T-helper 2 cell treated with Interferon-gamma antibody and Interleukin-4, amounts not matched to agents 5 μg/mL and 100 μg/mL, for 36 hours (primary cell): ENCODE measurements around the gene PEAK1.

Experiments
- DNase-seq: peaks from one replicate; pipeline ENCODE4 v3.0.0; 2021; ENCODE audit warnings: low spot score
- H3K27ac Mint-ChIP-seq: one replicate; pipeline ENCODE4 v1.8.0; 2021; ENCODE audit warnings: mild to moderate bottlenecking, mixed read lengths
- H3K27me3 Mint-ChIP-seq: one replicate; pipeline ENCODE4 v1.8.0; 2021; ENCODE audit warnings: low read depth, mixed read lengths
- H3K36me3 Mint-ChIP-seq: one replicate; pipeline ENCODE4 v1.8.0; 2021; ENCODE audit warnings: low read depth, mixed read lengths
- H3K4me1 Mint-ChIP-seq: one replicate; pipeline ENCODE4 v1.8.0; 2021; ENCODE audit warnings: low read depth, mixed read lengths
- H3K4me3 Mint-ChIP-seq: one replicate; pipeline ENCODE4 v1.8.0; 2022; ENCODE audit warnings: mild to moderate bottlenecking, moderate library complexity, mixed read lengths
- H3K9me3 Mint-ChIP-seq: one replicate; pipeline ENCODE4 v1.8.0; 2021; ENCODE audit warnings: mixed read lengths

PEAK1 gene

DNA sequence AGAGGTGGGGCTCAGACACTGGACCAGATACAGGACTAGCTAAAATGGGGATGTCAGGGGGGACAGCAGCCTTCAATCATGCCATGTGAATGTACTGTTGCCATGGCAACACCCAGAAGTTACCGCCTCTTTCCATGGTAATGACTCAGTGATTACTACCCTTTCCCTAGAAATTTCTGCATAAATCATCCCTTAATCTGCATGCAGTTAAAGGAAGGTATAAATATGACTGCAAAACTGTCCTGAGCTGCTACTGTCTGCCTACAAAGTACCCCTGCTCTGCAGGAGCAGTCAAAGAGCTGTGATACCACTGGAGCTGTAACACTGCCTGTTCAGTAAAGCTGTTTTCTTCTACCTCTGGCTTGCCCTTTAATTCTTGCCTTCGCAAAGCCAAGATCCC is 168.2 kb downstream of the PEAK1 start:
- H3K9me3 Mint-ChIP-seq = no peaks in the 10 kb centered on the region
- H3K27ac Mint-ChIP-seq = no peak overlapping the region
- H3K4me1 Mint-ChIP-seq = no peaks in the 10 kb centered on the region
- peaks cover 2% of the 10 kb centered on the region for H3K36me3 Mint-ChIP-seq
- H3K4me3 Mint-ChIP-seq = no peak overlapping the region
- no peak for DNase-seq
- no peaks in the 10 kb centered on the region for H3K27me3 Mint-ChIP-seq

DNA sequence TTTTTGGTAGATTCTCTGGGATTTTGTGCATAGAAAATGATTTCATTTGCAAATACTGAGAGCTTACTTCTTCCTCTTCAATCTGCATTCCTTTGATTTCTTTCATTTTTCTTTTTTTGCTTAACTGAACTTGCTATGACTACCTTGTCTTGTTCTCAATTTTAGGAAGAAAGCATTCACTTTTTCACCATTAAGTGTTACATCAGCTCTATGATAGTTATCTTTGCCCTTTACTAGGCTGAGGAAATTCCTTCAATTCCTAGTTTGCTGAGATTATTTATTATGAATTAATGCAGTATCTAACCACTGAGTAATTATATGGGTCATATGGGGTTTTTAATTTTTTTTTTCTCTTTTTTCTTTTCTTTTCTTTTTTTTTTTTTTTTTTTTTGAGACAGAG is 172.8 kb downstream of the PEAK1 start:
- Mint-ChIP-seq H3K9me3 (no peaks in the 10 kb centered on the region), H3K36me3 (peaks cover 2% of the 10 kb centered on the region), H3K4me1 (no peaks in the 10 kb centered on the region), H3K27ac (no peak overlapping the region), H3K27me3 (no peaks in the 10 kb centered on the region), H3K4me3 (no peak overlapping the region)
- DNase-seq = no peak

DNA sequence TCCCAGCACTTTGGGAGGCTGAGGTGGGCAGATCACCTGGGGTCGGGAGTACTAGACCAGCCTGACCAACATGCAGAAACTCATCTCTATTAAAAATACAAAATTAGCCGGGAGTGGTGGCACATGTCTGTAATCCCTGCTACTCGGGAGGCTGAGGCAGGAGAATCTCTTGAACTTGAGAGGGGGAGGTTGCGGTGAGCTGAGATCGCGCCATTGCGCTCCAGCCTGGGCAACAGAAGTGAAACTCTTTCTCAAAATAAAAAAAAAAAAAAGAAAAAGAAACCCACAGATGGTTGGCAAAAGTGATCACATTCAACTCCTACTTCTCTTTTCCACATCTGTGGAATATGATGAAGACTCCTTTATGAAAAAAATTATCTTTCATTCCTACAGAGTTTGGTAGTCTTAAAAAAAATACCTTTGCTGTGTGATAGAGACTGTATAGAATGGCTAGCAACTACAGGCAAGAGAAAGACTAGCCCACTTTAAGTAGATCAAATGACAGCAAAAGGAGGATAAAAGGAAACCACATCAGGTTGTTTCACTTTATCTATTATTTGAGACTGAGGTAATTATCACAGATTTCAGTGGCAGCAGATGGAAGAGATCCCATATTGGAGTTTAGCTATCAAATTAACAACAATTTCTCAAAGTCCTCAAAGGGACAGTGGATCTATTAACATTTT is 176.0 kb downstream of the PEAK1 start:
- Mint-ChIP-seq H3K4me1 (no peaks in the 10 kb centered on the region), H3K27me3 (no peaks in the 10 kb centered on the region), H3K27ac (no peak overlapping the region), H3K9me3 (no peaks in the 10 kb centered on the region), H3K36me3 (peaks cover 2% of the 10 kb centered on the region), H3K4me3 (no peak overlapping the region)
- DNase-seq = no peak

DNA sequence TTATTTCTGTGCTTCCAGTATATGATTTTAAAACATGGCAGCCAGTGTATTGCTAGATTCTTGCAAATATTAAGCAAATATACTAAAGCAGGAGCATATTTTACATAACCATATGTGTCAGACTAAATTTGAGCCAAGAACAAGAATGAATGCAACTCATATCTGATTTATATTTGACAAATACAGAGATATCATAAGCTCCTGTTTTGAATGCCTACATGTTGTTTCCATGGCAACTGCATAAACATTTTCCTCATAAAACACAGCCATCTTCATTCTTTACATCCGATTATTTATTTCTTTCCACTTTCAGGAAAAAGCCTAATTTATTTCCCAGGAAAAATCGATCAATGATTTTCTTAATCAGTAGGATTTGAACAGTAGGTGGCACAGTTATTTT is 176.8 kb downstream of the PEAK1 start:
- Mint-ChIP-seq H3K9me3 (no peaks in the 10 kb centered on the region), H3K27me3 (no peaks in the 10 kb centered on the region)
- no peak for DNase-seq

DNA sequence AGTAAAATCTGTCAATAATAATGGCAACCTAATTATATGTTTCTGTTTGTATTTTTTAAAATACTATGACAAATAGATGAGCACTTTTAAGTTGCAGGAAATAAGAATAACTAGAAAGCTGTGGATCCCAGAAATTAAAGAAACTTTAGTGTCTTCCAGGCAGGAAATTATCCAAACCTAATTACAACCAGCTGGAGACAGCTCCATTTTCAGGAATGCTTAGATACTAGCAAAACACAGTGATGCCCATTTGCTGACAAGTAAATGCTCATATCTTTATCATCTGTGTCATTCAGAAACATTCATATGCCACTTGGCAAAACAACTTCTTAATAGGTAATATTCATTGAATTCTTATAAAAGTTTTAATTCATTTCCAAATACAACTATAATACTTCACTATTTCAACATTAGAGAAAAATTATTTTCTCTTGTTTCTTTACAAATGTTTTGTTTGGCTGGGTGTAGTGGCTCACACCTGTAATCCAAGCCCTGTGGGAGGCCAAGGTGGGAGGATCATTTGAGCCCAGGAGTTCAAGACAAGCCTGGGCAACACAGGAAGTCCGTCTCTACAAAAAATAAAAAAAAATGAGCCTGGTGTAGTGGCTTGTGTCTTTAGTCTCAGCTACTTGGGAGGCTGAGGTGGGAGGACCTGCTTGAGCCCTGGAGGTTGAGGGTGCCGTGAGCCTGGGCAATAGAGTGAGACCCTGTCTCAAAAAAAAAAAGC is 179.9 kb downstream of the PEAK1 start:
- no peak overlapping the region for H3K4me3 Mint-ChIP-seq
- H3K9me3 Mint-ChIP-seq = peaks cover 4% of the 10 kb centered on the region
- H3K27me3 Mint-ChIP-seq = no peaks in the 10 kb centered on the region
- DNase-seq = no peak
- H3K27ac Mint-ChIP-seq = no peak overlapping the region
- H3K36me3 Mint-ChIP-seq = peaks cover 10% of the 10 kb centered on the region
- H3K4me1 Mint-ChIP-seq = no peaks in the 10 kb centered on the region

More for the DNA sequence above, 176.8 kb downstream of the PEAK1 start:
- no peaks in the 10 kb centered on the region for H3K4me1 Mint-ChIP-seq
- peaks cover 2% of the 10 kb centered on the region for H3K36me3 Mint-ChIP-seq
- no peak overlapping the region for H3K4me3 Mint-ChIP-seq
- H3K27ac Mint-ChIP-seq = no peak overlapping the region

DNA sequence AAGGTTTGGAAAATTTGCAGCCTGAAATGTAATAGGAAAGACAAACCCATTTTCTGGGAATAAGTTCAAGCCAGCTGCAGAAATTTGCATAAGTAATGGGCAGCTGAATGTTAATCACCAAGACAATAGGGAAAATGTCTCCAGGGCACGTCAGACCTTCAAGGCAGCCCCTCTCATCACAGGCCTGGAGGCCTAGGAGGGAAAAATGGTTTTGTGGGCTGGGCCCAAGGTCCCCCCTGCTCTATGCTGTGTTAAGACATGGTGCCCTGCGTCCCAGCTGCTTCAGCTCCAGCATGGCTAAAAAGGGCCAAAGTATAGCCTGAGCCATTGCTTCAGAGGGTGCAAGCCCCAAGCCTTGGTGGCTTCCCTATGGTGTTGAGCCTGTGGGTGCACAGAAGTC is 184.3 kb downstream of the PEAK1 start:
- H3K4me3 Mint-ChIP-seq = no peak overlapping the region

DNA sequence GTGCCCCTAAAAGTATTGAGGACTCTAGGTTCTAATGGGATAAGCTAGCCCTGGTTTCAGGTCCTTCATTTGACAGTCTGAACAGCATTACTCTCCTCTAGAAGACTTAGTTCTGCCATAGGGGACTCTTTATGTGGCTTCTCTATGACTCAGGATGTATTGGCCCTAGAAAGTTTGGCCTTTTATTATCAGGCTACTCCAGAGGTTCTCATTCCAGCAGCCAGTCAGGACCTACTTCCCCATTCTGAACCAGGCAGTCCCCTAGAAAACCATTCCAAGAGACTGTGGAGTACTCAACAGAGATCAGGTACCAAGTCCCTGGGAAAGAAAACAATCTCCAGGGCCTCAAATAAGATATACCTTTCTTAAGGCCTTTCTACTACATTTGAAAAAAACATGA is 191.1 kb downstream of the PEAK1 start:
- Mint-ChIP-seq H3K4me1 (peaks cover 16% of the 10 kb centered on the region), H3K36me3 (no peaks in the 10 kb centered on the region), H3K27me3 (no peaks in the 10 kb centered on the region), H3K9me3 (no peaks in the 10 kb centered on the region), H3K27ac (no peak overlapping the region), H3K4me3 (no peak overlapping the region)
- no peak for DNase-seq

More for the DNA sequence above, 184.3 kb downstream of the PEAK1 start:
- no peaks in the 10 kb centered on the region for H3K27me3 Mint-ChIP-seq
- no peak overlapping the region for H3K27ac Mint-ChIP-seq
- no peak for DNase-seq
- H3K36me3 Mint-ChIP-seq = peaks cover 12% of the 10 kb centered on the region
- peaks cover 6% of the 10 kb centered on the region for H3K9me3 Mint-ChIP-seq
- H3K4me1 Mint-ChIP-seq = peaks cover 7% of the 10 kb centered on the region

DNA sequence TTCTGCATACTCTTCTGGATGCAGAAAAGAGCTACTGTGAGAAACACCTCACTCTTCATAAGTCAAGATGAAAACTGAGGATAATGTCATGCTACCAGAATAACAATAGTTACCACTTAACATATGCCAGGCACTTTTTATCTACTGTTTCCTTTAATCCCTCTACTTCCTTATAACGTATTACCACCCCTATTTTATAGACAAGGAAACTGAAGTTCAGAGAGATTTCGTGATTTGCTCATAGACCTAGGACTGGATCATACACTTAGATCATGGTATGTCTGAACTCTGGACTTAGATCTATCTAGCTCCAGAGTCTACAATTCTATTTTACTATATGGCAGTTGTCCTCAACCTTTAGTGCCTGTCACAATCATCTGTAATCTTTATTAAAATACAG is 193.3 kb downstream of the PEAK1 start:
- no peaks in the 10 kb centered on the region for H3K27me3 Mint-ChIP-seq
- no peak overlapping the region for H3K27ac Mint-ChIP-seq
- no peak for DNase-seq
- no peaks in the 10 kb centered on the region for H3K36me3 Mint-ChIP-seq
- H3K9me3 Mint-ChIP-seq = no peaks in the 10 kb centered on the region
- H3K4me3 Mint-ChIP-seq = no peak overlapping the region
- H3K4me1 Mint-ChIP-seq = peaks cover 14% of the 10 kb centered on the region

DNA sequence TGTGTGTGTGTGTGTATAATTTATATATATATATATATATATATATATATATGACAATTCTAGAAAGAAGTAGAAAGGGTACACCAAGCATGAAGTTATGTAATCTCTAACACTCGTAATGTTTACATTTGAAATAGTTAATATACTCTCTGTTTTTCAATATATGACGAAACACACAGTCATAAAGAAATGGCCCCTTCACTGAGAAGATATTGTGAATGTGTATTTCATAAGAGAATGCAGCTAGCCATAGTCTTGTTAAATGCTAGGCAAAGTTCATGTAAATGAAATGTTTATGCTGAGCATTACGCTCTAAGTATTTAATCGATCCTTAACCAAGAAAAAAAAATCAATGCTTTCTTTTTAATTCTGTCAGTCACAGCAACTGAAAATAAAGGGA is 194.3 kb downstream of the PEAK1 start:
- no peaks in the 10 kb centered on the region for H3K36me3 Mint-ChIP-seq
- no peak overlapping the region for H3K4me3 Mint-ChIP-seq
- H3K4me1 Mint-ChIP-seq = peaks cover 9% of the 10 kb centered on the region
- DNase-seq = no peak
- H3K9me3 Mint-ChIP-seq = no peaks in the 10 kb centered on the region
- H3K27me3 Mint-ChIP-seq = no peaks in the 10 kb centered on the region
- H3K27ac Mint-ChIP-seq = no peak overlapping the region

DNA sequence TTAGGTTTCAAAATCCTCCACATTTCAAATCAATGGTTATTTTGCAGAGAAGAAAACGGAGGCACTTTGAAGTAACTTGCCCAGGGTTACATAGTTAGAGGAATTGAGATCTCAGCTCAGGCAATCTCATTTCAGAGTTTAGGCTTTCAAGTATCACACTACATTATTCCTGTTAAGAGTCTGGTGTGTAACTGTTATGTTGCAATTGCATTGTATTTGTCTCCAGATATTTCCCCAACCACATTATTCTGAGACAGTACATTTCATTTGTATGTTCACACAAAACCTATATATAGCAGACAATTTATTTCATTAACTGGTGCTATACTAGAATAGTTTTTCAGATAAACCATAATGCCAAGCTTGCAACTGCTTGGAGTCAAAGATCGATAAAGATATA is 194.8 kb downstream of the PEAK1 start:
- H3K4me3 Mint-ChIP-seq = no peak overlapping the region
- no peak for DNase-seq
- H3K4me1 Mint-ChIP-seq = peaks cover 8% of the 10 kb centered on the region
- H3K9me3 Mint-ChIP-seq = no peaks in the 10 kb centered on the region
- H3K27me3 Mint-ChIP-seq = no peaks in the 10 kb centered on the region
- no peaks in the 10 kb centered on the region for H3K36me3 Mint-ChIP-seq
- H3K27ac Mint-ChIP-seq = no peak overlapping the region

DNA sequence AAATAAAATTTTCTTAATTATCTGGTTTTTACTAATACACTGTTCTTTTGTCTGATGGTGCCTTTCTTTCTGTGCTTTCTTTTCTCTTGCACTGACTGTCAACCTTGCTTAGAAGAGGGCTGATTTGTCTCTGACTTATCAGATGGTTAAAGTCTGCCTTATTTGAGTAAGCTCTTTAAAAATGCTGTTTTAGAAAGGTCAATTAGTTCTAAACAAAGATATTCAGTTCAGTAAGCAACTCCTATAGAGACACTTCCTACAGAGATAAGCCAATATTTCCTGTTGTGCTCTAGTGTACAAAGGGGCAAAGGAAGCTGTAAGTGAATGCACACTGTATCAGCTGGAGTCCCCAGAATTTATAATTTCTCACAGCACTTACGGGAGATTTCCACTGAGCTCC is 195.6 kb downstream of the PEAK1 start:
- no peak overlapping the region for H3K4me3 Mint-ChIP-seq
- H3K36me3 Mint-ChIP-seq = no peaks in the 10 kb centered on the region
- DNase-seq = no peak
- H3K27ac Mint-ChIP-seq = no peak overlapping the region
- H3K4me1 Mint-ChIP-seq = peaks cover 8% of the 10 kb centered on the region
- H3K9me3 Mint-ChIP-seq = no peaks in the 10 kb centered on the region
- H3K27me3 Mint-ChIP-seq = no peaks in the 10 kb centered on the region

DNA sequence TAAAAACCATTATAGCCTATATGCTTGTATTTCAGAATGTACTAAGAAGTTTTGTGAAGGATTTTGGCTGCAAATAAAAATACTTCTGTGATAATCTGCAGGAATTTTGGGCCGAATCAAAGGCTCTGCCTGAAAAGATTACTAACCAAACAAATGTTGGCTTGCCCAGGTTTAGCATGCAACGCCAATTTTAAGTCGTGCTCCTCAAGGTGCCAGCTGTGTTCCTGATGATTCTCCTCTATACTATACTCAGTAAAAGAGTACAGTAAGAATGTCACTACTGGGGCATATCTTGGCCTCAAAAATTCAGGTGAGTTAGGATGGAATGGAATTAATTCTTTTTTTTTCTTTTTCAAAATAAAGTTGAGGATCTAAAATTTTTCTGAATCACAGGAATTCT is 198.2 kb downstream of the PEAK1 start:
- Mint-ChIP-seq H3K4me3 (no peak overlapping the region), H3K27me3 (no peaks in the 10 kb centered on the region), H3K4me1 (peaks cover 8% of the 10 kb centered on the region), H3K36me3 (no peaks in the 10 kb centered on the region), H3K9me3 (no peaks in the 10 kb centered on the region), H3K27ac (no peak overlapping the region)
- no peak for DNase-seq

DNA sequence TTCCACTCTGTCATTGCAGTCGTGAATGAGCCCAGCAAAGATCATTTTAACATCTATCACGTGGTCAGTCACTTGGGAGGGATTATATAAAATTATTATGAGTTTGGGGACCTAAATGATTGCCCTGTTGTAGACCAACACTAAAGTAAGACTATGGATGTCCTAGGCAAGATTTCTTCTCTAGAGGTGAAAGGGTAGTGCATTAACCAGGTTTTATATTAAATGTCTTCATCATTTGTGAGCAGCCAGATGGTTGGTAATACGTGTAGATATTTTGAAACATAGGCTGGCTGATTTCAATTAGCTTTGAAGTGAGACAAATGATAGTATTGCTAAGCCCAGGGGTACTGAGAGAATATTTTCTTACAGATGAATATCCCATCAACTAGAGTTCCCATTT is 198.7 kb downstream of the PEAK1 start:
- Mint-ChIP-seq H3K4me3 (no peak overlapping the region), H3K4me1 (peaks cover 8% of the 10 kb centered on the region), H3K36me3 (no peaks in the 10 kb centered on the region), H3K27me3 (no peaks in the 10 kb centered on the region), H3K9me3 (no peaks in the 10 kb centered on the region), H3K27ac (no peak overlapping the region)
- no peak for DNase-seq

DNA sequence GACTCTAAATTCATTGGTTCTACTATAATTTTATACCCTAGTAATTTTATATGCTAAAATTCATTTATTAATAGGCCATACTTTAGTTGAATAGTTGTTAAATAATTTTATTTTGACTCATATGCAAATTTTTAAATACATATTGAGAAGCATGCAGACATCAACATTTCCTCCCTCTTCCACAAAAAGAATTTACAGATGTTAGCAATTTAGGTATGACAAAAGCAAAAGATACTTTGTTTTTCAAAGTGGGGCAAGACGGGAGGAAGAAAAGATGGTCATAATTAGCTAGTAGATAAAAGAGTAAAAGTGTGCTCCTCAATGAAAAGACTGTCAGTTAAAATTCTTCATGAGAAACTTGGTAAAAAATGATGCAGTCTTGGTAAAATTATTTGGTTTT is 200.1 kb downstream of the PEAK1 start:
- no peaks in the 10 kb centered on the region for H3K27me3 Mint-ChIP-seq
- H3K9me3 Mint-ChIP-seq = no peaks in the 10 kb centered on the region
- H3K4me3 Mint-ChIP-seq = no peak overlapping the region
- H3K4me1 Mint-ChIP-seq = peaks cover 6% of the 10 kb centered on the region
- H3K27ac Mint-ChIP-seq = no peak overlapping the region
- DNase-seq = no peak
- no peaks in the 10 kb centered on the region for H3K36me3 Mint-ChIP-seq

DNA sequence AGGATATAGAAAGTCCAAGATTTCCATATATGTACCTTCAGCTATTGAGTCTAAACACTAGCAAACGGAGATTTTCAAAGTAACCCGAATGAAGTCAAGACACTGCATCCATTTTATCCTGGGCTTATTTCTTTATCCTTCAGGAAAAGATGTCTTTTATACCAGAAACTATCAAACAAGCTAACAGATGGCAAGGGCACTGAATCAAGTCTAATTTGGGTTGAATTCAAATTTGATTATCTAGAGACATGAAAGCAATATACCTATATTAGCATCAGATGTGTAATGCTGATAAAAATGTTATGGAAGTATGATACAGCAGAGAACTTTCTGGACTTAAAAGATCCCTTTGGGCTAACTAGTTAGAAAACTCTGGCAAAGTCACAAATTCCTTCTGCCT is 210.7 kb downstream of the PEAK1 start:
- Mint-ChIP-seq H3K27ac (no peak overlapping the region), H3K4me3 (no peak overlapping the region), H3K36me3 (peaks cover 2% of the 10 kb centered on the region), H3K27me3 (no peaks in the 10 kb centered on the region), H3K9me3 (peaks cover 6% of the 10 kb centered on the region), H3K4me1 (no peaks in the 10 kb centered on the region)
- no peak for DNase-seq
